MM.1S (cell line): ENCODE measurements around the gene CPT1A.

ENCODE experiments used
- DNase-seq: peaks from one replicate; pipeline ENCODE4 v3.0.0-alpha.2; 2015
- H2AFZ ChIP-seq: fragments of 300-600 bp; sonication (generic); 2 replicates; pipeline ENCODE4 v1.6.0; 2016; ENCODE audit warnings: antibody characterized with exemption, low read length
- H3F3A ChIP-seq: fragments of 300-600 bp; sonication (generic); 2 replicates; pipeline ENCODE4 v1.6.1; 2016; ENCODE audit warnings: mild to moderate bottlenecking, antibody characterized with exemption, low read length, moderate library complexity, mixed read lengths; ENCODE audit not compliant: insufficient read depth
- H3K27ac ChIP-seq: fragments of 300-600 bp; sonication (generic); 2 replicates; pipeline ENCODE4 v1.5.1; 2016; ENCODE audit warnings: mild to moderate bottlenecking, low read length
- H3K27me3 ChIP-seq: fragments of 300-600 bp; sonication (generic); replicated peaks from 2 replicates; pipeline ENCODE4 v1.6.0; 2016; ENCODE audit warnings: low read length; ENCODE audit not compliant: insufficient read depth
- H3K36me3 ChIP-seq: fragments of 300-600 bp; sonication (generic); replicated peaks from 2 replicates; pipeline ENCODE4 v1.6.1; 2016; ENCODE audit warnings: mild to moderate bottlenecking, low read length, mixed read lengths; ENCODE audit not compliant: insufficient read depth
- H3K4me1 ChIP-seq: fragments of 300-600 bp; sonication (generic); 2 replicates; pipeline ENCODE4 v1.6.1; 2016; ENCODE audit warnings: low read length, mixed read lengths
- H3K4me2 ChIP-seq: fragments of 300-600 bp; sonication (generic); 2 replicates; pipeline ENCODE4 v1.6.0; 2016; ENCODE audit warnings: low read depth, low read length
- H3K4me3 ChIP-seq: fragments of 300-600 bp; sonication (generic); 2 replicates; pipeline ENCODE4 v1.5.1; 2016; ENCODE audit warnings: low read length, mixed read lengths
- H3K79me2 ChIP-seq: fragments of 300-600 bp; sonication (generic); 2 replicates; pipeline ENCODE4 v1.6.1; 2016; ENCODE audit warnings: mixed run types, low read length, mixed read lengths
- H3K9ac ChIP-seq: fragments of 300-600 bp; sonication (generic); 2 replicates; pipeline ENCODE4 v1.6.1; 2016; ENCODE audit warnings: low read length, mixed read lengths
- H3K9me2 ChIP-seq: fragments of 300-600 bp; sonication (generic); replicated peaks from 2 replicates; pipeline ENCODE4 v1.6.1; 2016; ENCODE audit warnings: mild to moderate bottlenecking, low read length, mixed read lengths; ENCODE audit not compliant: insufficient read depth
- H3K9me3 ChIP-seq: fragments of 300-600 bp; sonication (generic); replicated peaks from 2 replicates; pipeline ENCODE4 v1.6.1; 2016; ENCODE audit warnings: mild to moderate bottlenecking, low read length, mixed read lengths; ENCODE audit not compliant: insufficient read depth
- H4K20me1 ChIP-seq: fragments of 300-600 bp; sonication (generic); 2 replicates; pipeline ENCODE4 v1.6.1; 2016; ENCODE audit warnings: mild to moderate bottlenecking, low read length, moderate library complexity, mixed read lengths; ENCODE audit not compliant: insufficient read depth
- CTCF ChIP-seq: fragments of 300-600 bp; sonication (generic); IDR thresholded peaks from 2 replicates; pipeline ENCODE4 v1.5.1; 2016; ENCODE audit warnings: antibody characterized with exemption, low read length, mixed read lengths
- EZH2 ChIP-seq: fragments of 300-600 bp; sonication (generic); optimal IDR thresholded peaks from 2 replicates; pipeline ENCODE3; 2017; ENCODE audit warnings: low read depth, mild to moderate bottlenecking, antibody characterized with exemption, low read length, mixed read lengths
- EZH2phosphoT487 ChIP-seq: fragments of 300-600 bp; sonication (generic); IDR thresholded peaks from 2 replicates; pipeline ENCODE4 v1.6.1; 2018; ENCODE audit warnings: antibody characterized with exemption, low read length

The CPT1A gene

GRCh38 chr11:68770781-68771180 is 70.9 kb downstream of the CPT1A start:
- Histone ChIP-seq H3K27ac (no peak overlapping the region), H3K4me3 (no peak overlapping the region), H3K9me3 (no peaks in the 10 kb centered on the region), H3K9ac (no peak overlapping the region), H3K79me2 (no peaks in the 10 kb centered on the region), H3F3A (no peaks in the 10 kb centered on the region), H3K4me2 (no peak overlapping the region), H3K4me1 (no peaks in the 10 kb centered on the region), H3K36me3 (no peaks in the 10 kb centered on the region; the same call in 1 of the 2 replicates), H3K27me3 (no peaks in the 10 kb centered on the region), H4K20me1 (no peaks in the 10 kb centered on the region), H2AFZ (no peak overlapping the region), H3K9me2 (no peaks in the 10 kb centered on the region)
- DNase-seq: no peak
- TF ChIP-seq EZH2 (no peak), EZH2phosphoT487 (no peak), CTCF (no peak)

DNA sequence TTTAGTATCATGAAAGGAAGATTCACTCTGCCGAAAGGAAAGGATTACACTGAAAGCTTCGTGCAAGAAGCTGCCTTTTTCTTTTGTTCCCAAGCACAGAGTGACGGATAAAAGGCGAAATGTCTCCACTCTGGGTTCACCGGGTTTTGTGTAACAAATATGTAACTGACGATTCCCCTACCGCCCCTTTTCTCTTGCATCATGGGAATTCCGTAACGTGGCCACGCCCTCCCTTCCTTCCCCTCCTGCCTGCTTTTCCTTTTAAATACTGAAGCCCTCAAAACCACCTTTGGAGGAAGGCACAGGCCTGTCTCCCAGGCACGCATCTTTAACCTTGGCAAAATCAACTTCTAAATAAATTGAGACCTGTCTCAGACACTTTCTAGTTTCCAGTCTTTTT is 74.0 kb downstream of the CPT1A start:
- Histone ChIP-seq H4K20me1 (no peaks in the 10 kb centered on the region), H3K79me2 (peaks cover 11% of the 10 kb centered on the region), H2AFZ (no peak overlapping the region), H3K27me3 (no peaks in the 10 kb centered on the region), H3K9ac (no peak overlapping the region), H3K9me3 (no peaks in the 10 kb centered on the region), H3K9me2 (no peaks in the 10 kb centered on the region), H3K36me3 (no peaks in the 10 kb centered on the region; the same call in 1 of the 2 replicates), H3K4me3 (no peak overlapping the region), H3F3A (peaks cover 11% of the 10 kb centered on the region; the same call in 1 of the 2 replicates), H3K27ac (no peak overlapping the region), H3K4me2 (no peak overlapping the region), H3K4me1 (peaks cover 16% of the 10 kb centered on the region)
- DNase-seq: no peak
- TF ChIP-seq EZH2 (no peak), EZH2phosphoT487 (no peak), CTCF (no peak)

GRCh38 chr11:68766786-68767185 is 74.9 kb downstream of the CPT1A start:
- Histone ChIP-seq H4K20me1 (no peaks in the 10 kb centered on the region), H3K9me3 (no peaks in the 10 kb centered on the region), H3K4me1 (peaks cover 23% of the 10 kb centered on the region), H3K36me3 (no peaks in the 10 kb centered on the region; the same call in 1 of the 2 replicates), H3F3A (peaks cover 19% of the 10 kb centered on the region), H3K79me2 (peaks cover 11% of the 10 kb centered on the region), H3K27ac (no peak overlapping the region), H3K27me3 (no peaks in the 10 kb centered on the region), H2AFZ (no peak overlapping the region), H3K9ac (no peak overlapping the region), H3K9me2 (no peaks in the 10 kb centered on the region), H3K4me3 (no peak overlapping the region), H3K4me2 (no peak overlapping the region)
- no peak for DNase-seq
- TF ChIP-seq EZH2 (no peak), EZH2phosphoT487 (no peak), CTCF (no peak)
